Measurements from ENCODE around the gene GRAMD1B.

Gene GRAMD1B

GRCh38 chr11:123594188-123594901 is 164.3 kb downstream of the GRAMD1B start:
- Histone ChIP-seq H3K4me2 (ENCODE audit: insufficient read depth, low read length, poor library complexity, severe bottlenecking) (no peak overlapping the region), H3K9ac (ENCODE audit: low read depth, low read length, poor library complexity) (no peak overlapping the region), H4K8ac (ENCODE audit: low read depth, low read length) (no peak overlapping the region), H4K91ac (ENCODE audit: low read depth, low read length, poor library complexity) (no peak overlapping the region), H2AFZ (ENCODE audit: low read length) (no peak overlapping the region), H3K27ac (replicated peaks; ENCODE audit: low read length) (no peak overlapping the region), H2BK120ac (ENCODE audit: low read depth, low read length) (no peak overlapping the region), H3K36me3 (replicated peaks in 1 of 2; ENCODE audit: control insufficient read depth in 2 of 2, insufficient read depth in 2 of 2, low read length in 2 of 2) (peaks cover 0 to 11% of the 10 kb centered on the region in 2 donors), H3K4me1 (ENCODE audit: control insufficient read depth in 2 of 2, insufficient read depth in 1 of 2, low read depth in 1 of 2, low read length in 2 of 2) (peaks cover 0 to 4% of the 10 kb centered on the region in 2 donors), H2BK12ac (ENCODE audit: low read length) (no peak overlapping the region), H2BK15ac (ENCODE audit: low read length) (no peak overlapping the region), H3K14ac (ENCODE audit: low read length) (no peak overlapping the region), H3K27me3 (ENCODE audit: control insufficient read depth in 3 of 3, insufficient read depth in 3 of 3, low read depth in 1 of 3, low read length in 3 of 3) (no peaks in the 10 kb centered on the region), H3K9me3 (replicated peaks in 1 of 2; ENCODE audit: control insufficient read depth in 2 of 2, insufficient read depth in 1 of 2, low read depth in 1 of 2, low read length in 2 of 2) (no peaks in the 10 kb centered on the region), H3K79me1 (ENCODE audit: low read depth, low read length) (no peaks in the 10 kb centered on the region), H2BK5ac (ENCODE audit: low read length) (no peak overlapping the region), H3K23ac (ENCODE audit: low read depth, low read length, poor library complexity) (peak overlapping the region; percentile 29), H3K4ac (ENCODE audit: low read length) (no peak overlapping the region), H3K4me3 (ENCODE audit: low read length in 2 of 2) (no peak overlapping the region), H3K18ac (ENCODE audit: low read length) (no peak overlapping the region), H2AK5ac (ENCODE audit: low read depth, low read length) (no peak overlapping the region)
- no peak for DNase-seq (ENCODE audit: low spot score)
- WGBS, 2 donors (ENCODE audit: extremely low coverage in 2 of 2, insufficient read length in 2 of 2, insufficient replicate concordance in 1 of 2), result no CpG with 5 or more reads among the region's 8 CpGs

GRCh38 chr11:123594921-123595320 is 164.9 kb downstream of the GRAMD1B start:
- Histone ChIP-seq H3K9me3 (replicated peaks in 1 of 2; ENCODE audit: control insufficient read depth in 2 of 2, insufficient read depth in 1 of 2, low read depth in 1 of 2, low read length in 2 of 2) (no peaks in the 10 kb centered on the region), H2AFZ (ENCODE audit: low read length) (no peak overlapping the region), H2AK5ac (ENCODE audit: low read depth, low read length) (no peak overlapping the region), H3K27ac (replicated peaks; ENCODE audit: low read length) (no peak overlapping the region), H4K91ac (ENCODE audit: low read depth, low read length, poor library complexity) (no peak overlapping the region), H3K9ac (ENCODE audit: low read depth, low read length, poor library complexity) (no peak overlapping the region), H3K4ac (ENCODE audit: low read length) (no peak overlapping the region), H2BK120ac (ENCODE audit: low read depth, low read length) (no peak overlapping the region), H3K79me1 (ENCODE audit: low read depth, low read length) (no peaks in the 10 kb centered on the region), H3K4me2 (ENCODE audit: insufficient read depth, low read length, poor library complexity, severe bottlenecking) (no peak overlapping the region), H3K36me3 (replicated peaks in 1 of 2; ENCODE audit: control insufficient read depth in 2 of 2, insufficient read depth in 2 of 2, low read length in 2 of 2) (peaks cover 0 to 11% of the 10 kb centered on the region in 2 donors), H3K4me1 (ENCODE audit: control insufficient read depth in 2 of 2, insufficient read depth in 1 of 2, low read depth in 1 of 2, low read length in 2 of 2) (peaks cover 0 to 4% of the 10 kb centered on the region in 2 donors), H2BK15ac (ENCODE audit: low read length) (no peak overlapping the region), H2BK12ac (ENCODE audit: low read length) (no peak overlapping the region), H3K4me3 (ENCODE audit: low read length in 2 of 2) (no peak overlapping the region), H3K14ac (ENCODE audit: low read length) (no peak overlapping the region), H2BK5ac (ENCODE audit: low read length) (no peak overlapping the region), H3K27me3 (ENCODE audit: control insufficient read depth in 3 of 3, insufficient read depth in 3 of 3, low read depth in 1 of 3, low read length in 3 of 3) (no peaks in the 10 kb centered on the region), H3K23ac (ENCODE audit: low read depth, low read length, poor library complexity) (no peak overlapping the region), H3K18ac (ENCODE audit: low read length) (no peak overlapping the region), H4K8ac (ENCODE audit: low read depth, low read length) (no peak overlapping the region)
- no peak for DNase-seq (ENCODE audit: low spot score)
- no CpG with 5 or more reads among the region's 4 CpGs for WGBS, 2 donors (ENCODE audit: extremely low coverage in 2 of 2, insufficient read length in 2 of 2, insufficient replicate concordance in 1 of 2)

GRCh38 chr11:123597859-123598258 is 167.8 kb downstream of the GRAMD1B start:
- Histone ChIP-seq H3K4ac (ENCODE audit: low read length) (no peak overlapping the region), H3K9me3 (replicated peaks in 1 of 2; ENCODE audit: control insufficient read depth in 2 of 2, insufficient read depth in 1 of 2, low read depth in 1 of 2, low read length in 2 of 2) (no peaks in the 10 kb centered on the region), H4K8ac (ENCODE audit: low read depth, low read length) (no peak overlapping the region), H3K14ac (ENCODE audit: low read length) (no peak overlapping the region), H2BK15ac (ENCODE audit: low read length) (no peak overlapping the region), H3K4me1 (ENCODE audit: control insufficient read depth in 2 of 2, insufficient read depth in 1 of 2, low read depth in 1 of 2, low read length in 2 of 2) (peaks cover 2 to 6% of the 10 kb centered on the region in 2 donors), H3K18ac (ENCODE audit: low read length) (no peak overlapping the region), H3K4me2 (ENCODE audit: insufficient read depth, low read length, poor library complexity, severe bottlenecking) (no peak overlapping the region), H2AK5ac (ENCODE audit: low read depth, low read length) (no peak overlapping the region), H3K36me3 (replicated peaks in 1 of 2; ENCODE audit: control insufficient read depth in 2 of 2, insufficient read depth in 2 of 2, low read length in 2 of 2) (peaks cover 0 to 10% of the 10 kb centered on the region in 2 donors), H3K27me3 (ENCODE audit: control insufficient read depth in 3 of 3, insufficient read depth in 3 of 3, low read depth in 1 of 3, low read length in 3 of 3) (no peaks in the 10 kb centered on the region), H2BK5ac (ENCODE audit: low read length) (no peak overlapping the region), H3K9ac (ENCODE audit: low read depth, low read length, poor library complexity) (no peak overlapping the region), H2AFZ (ENCODE audit: low read length) (no peak overlapping the region), H2BK12ac (ENCODE audit: low read length) (no peak overlapping the region), H4K91ac (ENCODE audit: low read depth, low read length, poor library complexity) (no peak overlapping the region), H3K23ac (ENCODE audit: low read depth, low read length, poor library complexity) (no peak overlapping the region), H3K27ac (replicated peaks; ENCODE audit: low read length) (no peak overlapping the region), H3K4me3 (ENCODE audit: low read length in 2 of 2) (no peak overlapping the region), H2BK120ac (ENCODE audit: low read depth, low read length) (no peak overlapping the region), H3K79me1 (ENCODE audit: low read depth, low read length) (no peaks in the 10 kb centered on the region)
- no peak for DNase-seq (ENCODE audit: low spot score)
- WGBS, 2 donors (ENCODE audit: extremely low coverage in 2 of 2, insufficient read length in 2 of 2, insufficient replicate concordance in 1 of 2), result no CpG with 5 or more reads among the region's 2 CpGs

GRCh38 chr11:123601136-123601535 is 171.1 kb downstream of the GRAMD1B start:
- no peak overlapping the region for H2BK15ac ChIP-seq (ENCODE audit: low read length)
- H3K9me3 ChIP-seq (replicated peaks in 1 of 2; ENCODE audit: control insufficient read depth in 2 of 2, insufficient read depth in 1 of 2, low read depth in 1 of 2, low read length in 2 of 2), result no peaks in the 10 kb centered on the region
- H3K14ac ChIP-seq (ENCODE audit: low read length), result no peak overlapping the region
- H3K4ac ChIP-seq (ENCODE audit: low read length), result no peak overlapping the region
- H3K4me1 ChIP-seq (ENCODE audit: control insufficient read depth in 2 of 2, insufficient read depth in 1 of 2, low read depth in 1 of 2, low read length in 2 of 2), result peaks cover 2 to 6% of the 10 kb centered on the region in 2 donors
- H2BK120ac ChIP-seq (ENCODE audit: low read depth, low read length), result no peak overlapping the region
- no peak overlapping the region for H2BK12ac ChIP-seq (ENCODE audit: low read length)
- H3K23ac ChIP-seq (ENCODE audit: low read depth, low read length, poor library complexity), result no peak overlapping the region
- H3K4me3 ChIP-seq (ENCODE audit: low read length in 2 of 2), result no peak overlapping the region
- DNase-seq (ENCODE audit: low spot score), result no peak
- no peak overlapping the region for H3K18ac ChIP-seq (ENCODE audit: low read length)
- no peaks in the 10 kb centered on the region for H3K27me3 ChIP-seq (ENCODE audit: control insufficient read depth in 3 of 3, insufficient read depth in 3 of 3, low read depth in 1 of 3, low read length in 3 of 3)
- H2BK5ac ChIP-seq (ENCODE audit: low read length), result no peak overlapping the region
- no peak overlapping the region for H3K4me2 ChIP-seq (ENCODE audit: insufficient read depth, low read length, poor library complexity, severe bottlenecking)
- H3K36me3 ChIP-seq (replicated peaks in 1 of 2; ENCODE audit: control insufficient read depth in 2 of 2, insufficient read depth in 2 of 2, low read length in 2 of 2), result peaks cover 0 to 14% of the 10 kb centered on the region in 2 donors
- H4K8ac ChIP-seq (ENCODE audit: low read depth, low read length), result no peak overlapping the region
- H3K9ac ChIP-seq (ENCODE audit: low read depth, low read length, poor library complexity), result no peak overlapping the region
- H2AK5ac ChIP-seq (ENCODE audit: low read depth, low read length), result no peak overlapping the region
- no CpG with 5 or more reads among the region's 4 CpGs for WGBS, 2 donors (ENCODE audit: extremely low coverage in 2 of 2, insufficient read length in 2 of 2, insufficient replicate concordance in 1 of 2)
- H4K91ac ChIP-seq (ENCODE audit: low read depth, low read length, poor library complexity), result no peak overlapping the region
- no peaks in the 10 kb centered on the region for H3K79me1 ChIP-seq (ENCODE audit: low read depth, low read length)
- no peak overlapping the region for H2AFZ ChIP-seq (ENCODE audit: low read length)
- H3K27ac ChIP-seq (replicated peaks; ENCODE audit: low read length), result no peak overlapping the region
